NT2/D1 (cell line): ENCODE results near the gene TASOR2.

ENCODE experiments used
- SUZ12 ChIP-seq: IDR thresholded peaks from 2 replicates; pipeline ENCODE4 v1.6.1; 2011; ENCODE audit not compliant: insufficient read length, insufficient read depth; ENCODE audit errors: extremely low read depth
- YY1 ChIP-seq: IDR thresholded peaks from 2 replicates; pipeline ENCODE4 v1.6.1; 2011; ENCODE audit not compliant: insufficient read length, insufficient read depth
- ZNF274 ChIP-seq: IDR thresholded peaks from 2 replicates; pipeline ENCODE4 v1.6.1; 2011; ENCODE audit warnings: mild to moderate bottlenecking, low read depth, low read length

GRCh38 chr10:5655121-5655520 is 29.5 kb upstream of the TASOR2 start:
- TF ChIP-seq SUZ12 (no peak), ZNF274 (no peak), YY1 (no peak)
